ENCODE data around the gene CNTROB.

The CNTROB gene

GRCh38 chr17:7956228-7956965, 24.4 kb downstream of the CNTROB start:
- TF ChIP-seq POLR2A (IDR thresholded peaks at IDR 0.05; ENCODE audit: extremely low read depth, insufficient read length) (no peak), MYC (IDR thresholded peaks at IDR 0.05; ENCODE audit: low read depth, low read length) (no peak), MAX (IDR thresholded peaks at IDR 0.05; ENCODE audit: low read depth, low read length) (no peak), CTCF (IDR thresholded peaks at IDR 0.05; ENCODE audit: low read depth, low read length) (no peak)
- H3K4me3 ChIP-seq (ENCODE audit: low read depth, low read length) = no peak overlapping the region
- no peak for DNase-seq (ENCODE audit: low read depth)

- peak; percentile 71 for DNase-seq (ENCODE audit: low read depth)
- TF ChIP-seq MYC (IDR thresholded peaks at IDR 0.05; ENCODE audit: low read depth, low read length) (no peak), CTCF (IDR thresholded peaks at IDR 0.05; ENCODE audit: low read depth, low read length) (no peak), MAX (IDR thresholded peaks at IDR 0.05; ENCODE audit: low read depth, low read length) (no peak), POLR2A (IDR thresholded peaks at IDR 0.05; ENCODE audit: extremely low read depth, insufficient read length) (no peak)
- H3K4me3 ChIP-seq (ENCODE audit: low read depth, low read length) = no peak overlapping the region
Measured at GRCh38 chr17:7959503-7960253, 27.7 kb downstream of the CNTROB start.

- TF ChIP-seq POLR2A (IDR thresholded peaks at IDR 0.05; ENCODE audit: extremely low read depth, insufficient read length) (no peak), CTCF (IDR thresholded peaks at IDR 0.05; ENCODE audit: low read depth, low read length) (no peak), MAX (IDR thresholded peaks at IDR 0.05; ENCODE audit: low read depth, low read length) (no peak), MYC (IDR thresholded peaks at IDR 0.05; ENCODE audit: low read depth, low read length) (no peak)
- no peak overlapping the region for H3K4me3 ChIP-seq (ENCODE audit: low read depth, low read length)
- no peak for DNase-seq (ENCODE audit: low read depth)
Measured at GRCh38 chr17:7961421-7961820, 29.4 kb downstream of the CNTROB start.

GRCh38 chr17:7967751-7968150, 35.7 kb downstream of the CNTROB start:
- H3K4me3 ChIP-seq (ENCODE audit: low read depth, low read length) = no peak overlapping the region
- no peak for DNase-seq (ENCODE audit: low read depth)
- no peak for TF ChIP-seq MYC (IDR thresholded peaks at IDR 0.05; ENCODE audit: low read depth, low read length)

- peak; percentile 8; the same call in 1 of the 2 replicates for TF ChIP-seq MYC (IDR thresholded peaks at IDR 0.05; ENCODE audit: low read depth, low read length)
- TF ChIP-seq POLR2A (IDR thresholded peaks at IDR 0.05; ENCODE audit: extremely low read depth, insufficient read length) = no peak
- DNase-seq (ENCODE audit: low read depth) = peak; percentile 81
- no peak overlapping the region for H3K4me3 ChIP-seq (ENCODE audit: low read depth, low read length)
Measured at GRCh38 chr17:7969433-7969832, 37.4 kb downstream of the CNTROB start.

- no peak overlapping the region for H3K4me3 ChIP-seq (ENCODE audit: low read depth, low read length)
- no peak for TF ChIP-seq POLR2A (IDR thresholded peaks at IDR 0.05; ENCODE audit: extremely low read depth, insufficient read length)
- no peak for DNase-seq (ENCODE audit: low read depth)
Measured at GRCh38 chr17:7971651-7972050, 39.6 kb downstream of the CNTROB start.

GRCh38 chr17:7972131-7972785, 40.3 kb downstream of the CNTROB start:
- no peak for TF ChIP-seq POLR2A (IDR thresholded peaks at IDR 0.05; ENCODE audit: extremely low read depth, insufficient read length)
- TF ChIP-seq MAX (IDR thresholded peaks at IDR 0.05; ENCODE audit: low read depth, low read length) = no peak
- TF ChIP-seq CTCF (IDR thresholded peaks at IDR 0.05; ENCODE audit: low read depth, low read length) = no peak
- no peak for TF ChIP-seq MYC (IDR thresholded peaks at IDR 0.05; ENCODE audit: low read depth, low read length)
- H3K4me3 ChIP-seq (ENCODE audit: low read depth, low read length) = no peak overlapping the region
- no peak for DNase-seq (ENCODE audit: low read depth)
